ENCODE measurements around the gene SDK1.

The SDK1 gene

GRCh38 chr7:3561932-3562331 is 260.9 kb downstream of the SDK1 start:
- ChIA-PET POLR2A (no interaction called here), CTCF (no interaction called here)
- TF ChIP-seq HDGF (IDR thresholded peaks at IDR 0.05; ENCODE audit: borderline replicate concordance) (no peak), FOXK2 (IDR thresholded peaks at IDR 0.05) (no peak), ZNF384 (IDR thresholded peaks at IDR 0.05) (no peak), ELF4 (IDR thresholded peaks at IDR 0.05) (no peak), FOXA1 (IDR thresholded peaks at IDR 0.05) (no peak), ARNT (IDR thresholded peaks at IDR 0.05) (no peak), NFRKB (IDR thresholded peaks at IDR 0.05) (no peak), TARDBP (IDR thresholded peaks at IDR 0.05) (no peak), SUZ12 (IDR thresholded peaks at IDR 0.05) (no peak), LEF1 (IDR thresholded peaks at IDR 0.05; ENCODE audit: borderline replicate concordance) (no peak), FOXM1 (IDR thresholded peaks at IDR 0.05; ENCODE audit: borderline replicate concordance) (no peak), L3MBTL2 (conservative IDR thresholded peaks at IDR 0.05) (no peak), CTBP1 (IDR thresholded peaks at IDR 0.05; ENCODE audit: borderline replicate concordance) (no peak), BHLHE40 (IDR thresholded peaks at IDR 0.05; ENCODE audit: borderline replicate concordance) (no peak), SP1 (IDR thresholded peaks at IDR 0.05) (no peak)
- TF ChIP-seq, protein P1, sequence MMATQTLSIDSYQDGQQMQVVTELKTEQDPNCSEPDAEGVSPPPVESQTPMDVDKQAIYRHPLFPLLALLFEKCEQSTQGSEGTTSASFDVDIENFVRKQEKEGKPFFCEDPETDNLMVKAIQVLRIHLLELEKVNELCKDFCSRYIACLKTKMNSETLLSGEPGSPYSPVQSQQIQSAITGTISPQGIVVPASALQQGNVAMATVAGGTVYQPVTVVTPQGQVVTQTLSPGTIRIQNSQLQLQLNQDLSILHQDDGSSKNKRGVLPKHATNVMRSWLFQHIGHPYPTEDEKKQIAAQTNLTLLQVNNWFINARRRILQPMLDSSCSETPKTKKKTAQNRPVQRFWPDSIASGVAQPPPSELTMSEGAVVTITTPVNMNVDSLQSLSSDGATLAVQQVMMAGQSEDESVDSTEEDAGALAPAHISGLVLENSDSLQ (IDR thresholded peaks at IDR 0.05), result no peak
- no peak for DNase-seq (ENCODE audit: extremely low spot score)

GRCh38 chr7:3564231-3564630 is 263.2 kb downstream of the SDK1 start:
- DNase-seq (ENCODE audit: extremely low spot score), result no peak
- ChIA-PET CTCF (no interaction called here), POLR2A (no interaction called here)
- no peak for TF ChIP-seq SP1 (IDR thresholded peaks at IDR 0.05)
- TF ChIP-seq NFRKB (IDR thresholded peaks at IDR 0.05), result no peak
- TF ChIP-seq L3MBTL2 (conservative IDR thresholded peaks at IDR 0.05), result no peak
- no peak for TF ChIP-seq CTBP1 (IDR thresholded peaks at IDR 0.05; ENCODE audit: borderline replicate concordance)
- no peak for TF ChIP-seq ELF4 (IDR thresholded peaks at IDR 0.05)
- no peak for TF ChIP-seq SUZ12 (IDR thresholded peaks at IDR 0.05)
- TF ChIP-seq FOXK2 (IDR thresholded peaks at IDR 0.05), result no peak
- TF ChIP-seq TARDBP (IDR thresholded peaks at IDR 0.05), result no peak
- no peak for TF ChIP-seq ZNF384 (IDR thresholded peaks at IDR 0.05)
- no peak for TF ChIP-seq ARNT (IDR thresholded peaks at IDR 0.05)
- no peak for TF ChIP-seq FOXM1 (IDR thresholded peaks at IDR 0.05; ENCODE audit: borderline replicate concordance)
- TF ChIP-seq LEF1 (IDR thresholded peaks at IDR 0.05; ENCODE audit: borderline replicate concordance), result no peak
- no peak for TF ChIP-seq HDGF (IDR thresholded peaks at IDR 0.05; ENCODE audit: borderline replicate concordance)
- no peak for TF ChIP-seq FOXA1 (IDR thresholded peaks at IDR 0.05)
- TF ChIP-seq, protein P1 (IDR thresholded peaks at IDR 0.05), result no peak

GRCh38 chr7:3568516-3568915 is 267.5 kb downstream of the SDK1 start:
- POLR2A ChIA-PET, result no interaction called here
- DNase-seq (ENCODE audit: extremely low spot score), result no peak
- TF ChIP-seq NFRKB (IDR thresholded peaks at IDR 0.05) (no peak), ELF4 (IDR thresholded peaks at IDR 0.05) (no peak)
- TF ChIP-seq, protein P1 (IDR thresholded peaks at IDR 0.05), result peak; percentile 73
- CTCF ChIA-PET, result no interaction called here

DNA sequence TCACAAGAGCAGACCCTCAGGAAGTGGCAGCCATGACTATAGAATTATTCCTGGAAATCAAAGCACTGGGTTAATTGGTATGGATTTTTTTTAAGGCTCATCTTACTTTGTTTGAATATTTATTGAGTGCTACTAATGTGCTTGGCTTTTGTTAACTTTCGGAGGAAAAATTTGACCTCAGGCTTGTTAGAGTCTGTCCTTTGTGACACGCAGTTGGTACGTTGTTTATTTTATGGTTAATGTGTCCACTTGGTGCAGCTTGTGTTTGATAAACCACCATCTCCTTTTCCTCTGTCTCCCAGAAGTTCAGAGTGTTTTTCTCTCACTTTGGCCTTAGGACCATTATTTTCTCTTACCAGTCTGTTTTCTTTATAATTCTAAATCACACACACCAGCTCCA is 268.6 kb downstream of the SDK1 start:
- ChIA-PET POLR2A (no interaction called here), CTCF (no interaction called here)
- no peak for DNase-seq (ENCODE audit: extremely low spot score)
- TF ChIP-seq NFRKB (IDR thresholded peaks at IDR 0.05) (no peak), LEF1 (IDR thresholded peaks at IDR 0.05; ENCODE audit: borderline replicate concordance) (no peak), ELF4 (IDR thresholded peaks at IDR 0.05) (no peak), SUZ12 (IDR thresholded peaks at IDR 0.05) (no peak), TARDBP (IDR thresholded peaks at IDR 0.05) (no peak), FOXM1 (IDR thresholded peaks at IDR 0.05; ENCODE audit: borderline replicate concordance) (no peak), FOXA1 (IDR thresholded peaks at IDR 0.05) (no peak), HDGF (IDR thresholded peaks at IDR 0.05; ENCODE audit: borderline replicate concordance) (no peak), BHLHE40 (IDR thresholded peaks at IDR 0.05; ENCODE audit: borderline replicate concordance) (no peak), ARNT (IDR thresholded peaks at IDR 0.05) (no peak), FOXK2 (IDR thresholded peaks at IDR 0.05) (no peak), SP1 (IDR thresholded peaks at IDR 0.05) (no peak), L3MBTL2 (conservative IDR thresholded peaks at IDR 0.05) (no peak), CTBP1 (IDR thresholded peaks at IDR 0.05; ENCODE audit: borderline replicate concordance) (no peak), ZNF384 (IDR thresholded peaks at IDR 0.05) (no peak)
- TF ChIP-seq, protein P1 (IDR thresholded peaks at IDR 0.05), result no peak

- POLR2A ChIA-PET, result no interaction called here
- CTCF ChIA-PET, result no interaction called here
- no peak for DNase-seq (ENCODE audit: extremely low spot score)
- TF ChIP-seq ARNT (IDR thresholded peaks at IDR 0.05) (no peak), FOXA1 (IDR thresholded peaks at IDR 0.05) (no peak), NFRKB (IDR thresholded peaks at IDR 0.05) (no peak), TARDBP (IDR thresholded peaks at IDR 0.05) (no peak), ZNF384 (IDR thresholded peaks at IDR 0.05) (no peak), SP1 (IDR thresholded peaks at IDR 0.05) (no peak), HDGF (IDR thresholded peaks at IDR 0.05; ENCODE audit: borderline replicate concordance) (no peak), L3MBTL2 (conservative IDR thresholded peaks at IDR 0.05) (no peak)
- TF ChIP-seq, protein P1 (IDR thresholded peaks at IDR 0.05), result no peak
Observed at GRCh38 chr7:3573151-3573550, 272.1 kb downstream of the SDK1 start.
